ENCODE measurements around the gene REV3L. TPM values are rescaled to one million over a fixed set of nuclear protein-coding genes. Genes with fewer than 3 reads are reported as not detected.

The REV3L gene
- total and polyA plus RNA-seq, 9 of the 15 experiments (the other 6 are each of a cell fraction or from before 2014, with no cell fraction given): 5.5 to 24.4 (median 14.4) TPM

DNA sequence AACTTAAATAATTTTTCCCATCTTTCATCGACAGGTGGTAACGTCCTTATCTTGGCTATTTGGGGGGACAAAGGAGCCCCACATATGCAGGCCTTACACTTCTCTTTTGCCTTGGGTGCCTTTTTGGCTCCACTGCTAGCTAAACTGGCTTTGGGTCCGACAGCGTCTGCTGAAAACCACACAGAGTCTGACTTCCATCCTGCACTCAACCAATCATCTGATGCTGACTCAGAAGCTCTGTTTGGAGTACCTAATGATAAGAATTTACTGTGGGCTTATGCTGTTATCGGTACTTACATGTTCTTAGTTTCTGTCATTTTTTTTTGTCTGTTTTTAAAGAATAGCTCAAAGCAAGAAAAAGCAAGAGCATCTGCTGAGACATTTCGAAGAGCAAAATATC, 217.2 kb downstream of the REV3L start:
- no peaks in the 10 kb centered on the region for H4K20me1 ChIP-seq (replicated peaks; ENCODE audit: control insufficient read depth, insufficient read depth, low read length)
- H3K36me3 ChIP-seq (ENCODE audit: control insufficient read depth, insufficient read depth, low read length): peaks cover 55% of the 10 kb centered on the region
- ChIA-PET POLR2A (interaction anchor here (1.1 to 2.6 kb wide), 2 partner anchors 10 to 27 kb away, joined by 3 to 7 read pairs; no protein-coding TSS in a partner anchor), CTCF (ENCODE audit: low intra/inter-chr PET ratio) (no interaction called here)
- in situ Hi-C loops (cut with MboI): loop anchor here (25.0 kb wide), 1 partner anchor 371 kb away; no protein-coding TSS in a partner anchor
- FAIRE-seq (peak; percentile 91), ATAC-seq (peak; percentile 90), DNase-seq (ENCODE audit: extremely low read depth in 1 of 4, low spot score in 3 of 4) (peak; percentile 64 to 89 (median 76))
- H3K4me1 ChIP-seq (replicated peaks in 1 of 2; ENCODE audit: control insufficient read depth in 2 of 2, insufficient read depth in 2 of 2, low read length in 2 of 2): peaks cover 9 to 24% of the 10 kb centered on the region in 2 experiments; a peak in 4 of 5 replicates
- peaks cover 57% of the 10 kb centered on the region for H3K79me2 ChIP-seq (ENCODE audit: control insufficient read depth, insufficient read depth, low read length)
- no peak overlapping the region for H3K4me3 ChIP-seq
- peak overlapping the region; percentile 47; the same call in 2 of the 3 replicates for H3K27ac ChIP-seq (ENCODE audit: extremely low read depth, low read depth, low read length)
- intact Hi-C loops (cut with micrococcal nuclease): no loop called here
- no TSS peak for BruUV-seq (replicated peaks)
- H3K9me3 ChIP-seq (replicated peaks; ENCODE audit: control insufficient read depth, insufficient read depth, low read depth, low read length): no peaks in the 10 kb centered on the region
- no peak overlapping the region for H2AFZ ChIP-seq (ENCODE audit: low read depth, low read length)
- no peaks in the 10 kb centered on the region for H3K9me1 ChIP-seq (ENCODE audit: control insufficient read depth, insufficient read depth, low read length)
- peak overlapping the region; percentile 53 for H3K4me2 ChIP-seq (ENCODE audit: insufficient read depth, low read length)
- 4% methylated on average over 6 of the region's 6 CpGs for WGBS (ENCODE audit: insufficient coverage, low coverage, missing lambda C conversion rate)
- no peaks in the 10 kb centered on the region for H3K27me3 ChIP-seq (ENCODE audit: control insufficient read depth in 2 of 2, insufficient read depth in 2 of 2, low read length in 2 of 2)
- peak overlapping the region in 1 of 2 experiments; percentile 13; a peak in 1 of 4 replicates for H3K9ac ChIP-seq (ENCODE audit: insufficient read depth in 1 of 2, low read depth in 2 of 2, low read length in 2 of 2)
- TF ChIP-seq E2F4 (CRISPR knock-in tag; IDR thresholded peaks at IDR 0.05; ENCODE audit: low read depth): no peak
- no peak for TF ChIP-seq RBFOX2 (IDR thresholded peaks at IDR 0.05; ENCODE audit: low read depth, low read length)
- TF ChIP-seq, protein P1, sequence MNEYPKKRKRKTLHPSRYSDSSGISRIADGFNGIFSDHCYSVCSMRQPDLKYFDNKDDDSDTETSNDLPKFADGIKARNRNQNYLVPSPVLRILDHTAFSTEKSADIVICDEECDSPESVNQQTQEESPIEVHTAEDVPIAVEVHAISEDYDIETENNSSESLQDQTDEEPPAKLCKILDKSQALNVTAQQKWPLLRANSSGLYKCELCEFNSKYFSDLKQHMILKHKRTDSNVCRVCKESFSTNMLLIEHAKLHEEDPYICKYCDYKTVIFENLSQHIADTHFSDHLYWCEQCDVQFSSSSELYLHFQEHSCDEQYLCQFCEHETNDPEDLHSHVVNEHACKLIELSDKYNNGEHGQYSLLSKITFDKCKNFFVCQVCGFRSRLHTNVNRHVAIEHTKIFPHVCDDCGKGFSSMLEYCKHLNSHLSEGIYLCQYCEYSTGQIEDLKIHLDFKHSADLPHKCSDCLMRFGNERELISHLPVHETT (CRISPR knock-in tag; conservative IDR thresholded peaks at IDR 0.05 in 1 of 2, IDR thresholded peaks at IDR 0.05 in 1 of 2): no peak
- no peak for TF ChIP-seq NRF1 (conservative IDR thresholded peaks at IDR 0.05 in 1 of 2, IDR thresholded peaks at IDR 0.05 in 1 of 2)
- TF ChIP-seq GATAD2A (IDR thresholded peaks at IDR 0.05): peak; percentile 42; the same call in 1 of the 2 replicates
- TF ChIP-seq CHD4 (IDR thresholded peaks at IDR 0.05; ENCODE audit: insufficient read depth, insufficient replicate concordance, low read depth, low read length, poor library complexity, severe bottlenecking): no peak
- no peak for TF ChIP-seq FOXA1 (IDR thresholded peaks at IDR 0.05; ENCODE audit: borderline replicate concordance)
- TF ChIP-seq TARDBP (IDR thresholded peaks at IDR 0.05): no peak
- peak; percentile 50; the same call in 1 of the 2 replicates for TF ChIP-seq SOX6 (IDR thresholded peaks at IDR 0.05)
- TF ChIP-seq BHLHE40 (IDR thresholded peaks at IDR 0.05; ENCODE audit: low read length): no peak
- TF ChIP-seq TAL1 (IDR thresholded peaks at IDR 0.05): peak; percentile 48; the same call in 1 of the 2 replicates
- TF ChIP-seq SP1 (CRISPR knock-in tag; IDR thresholded peaks at IDR 0.05): no peak
- no peak for TF ChIP-seq TCF7L2 (IDR thresholded peaks at IDR 0.05; ENCODE audit: low read depth, low read length)
- peak; percentile 54 for TF ChIP-seq NFYB (IDR thresholded peaks at IDR 0.05; ENCODE audit: extremely low read depth, insufficient read length)
- TF ChIP-seq, protein P2, sequence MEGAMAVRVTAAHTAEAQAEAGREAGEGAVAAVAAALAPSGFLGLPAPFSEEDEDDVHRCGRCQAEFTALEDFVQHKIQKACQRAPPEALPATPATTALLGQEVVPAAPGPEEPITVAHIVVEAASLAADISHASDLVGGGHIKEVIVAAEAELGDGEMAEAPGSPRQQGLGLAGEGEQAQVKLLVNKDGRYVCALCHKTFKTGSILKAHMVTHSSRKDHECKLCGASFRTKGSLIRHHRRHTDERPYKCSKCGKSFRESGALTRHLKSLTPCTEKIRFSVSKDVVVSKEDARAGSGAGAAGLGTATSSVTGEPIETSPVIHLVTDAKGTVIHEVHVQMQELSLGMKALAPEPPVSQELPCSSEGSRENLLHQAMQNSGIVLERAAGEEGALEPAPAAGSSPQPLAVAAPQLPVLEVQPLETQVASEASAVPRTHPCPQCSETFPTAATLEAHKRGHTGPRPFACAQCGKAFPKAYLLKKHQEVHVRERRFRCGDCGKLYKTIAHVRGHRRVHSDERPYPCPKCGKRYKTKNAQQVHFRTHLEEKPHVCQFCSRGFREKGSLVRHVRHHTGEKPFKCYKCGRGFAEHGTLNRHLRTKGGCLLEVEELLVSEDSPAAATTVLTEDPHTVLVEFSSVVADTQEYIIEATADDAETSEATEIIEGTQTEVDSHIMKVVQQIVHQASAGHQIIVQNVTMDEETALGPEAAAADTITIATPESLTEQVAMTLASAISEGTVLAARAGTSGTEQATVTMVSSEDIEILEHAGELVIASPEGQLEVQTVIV (CRISPR knock-in tag; IDR thresholded peaks at IDR 0.05; ENCODE audit: borderline replicate concordance): no peak
- no peak for TF ChIP-seq POLR2H (tag; IDR thresholded peaks at IDR 0.05; ENCODE audit: low read depth)
- no peak for TF ChIP-seq KAT8 (IDR thresholded peaks at IDR 0.05; ENCODE audit: low read depth)
- TF ChIP-seq U2AF2 (optimal IDR thresholded peaks at IDR 0.05; ENCODE audit: low read depth, low read length): no peak
- peak; percentile 27 for TF ChIP-seq MEIS2 (IDR thresholded peaks at IDR 0.05; ENCODE audit: partially characterized antibody)
